AG09319 (cell line): ENCODE measurements around the gene PITPNC1.

Experiments used
- DNase-seq: peaks from one replicate; pipeline ENCODE4 v3.0.0-alpha.2; 2010; ENCODE audit warnings: low read depth; ENCODE audit errors: extremely low read depth
- CTCF ChIP-seq: IDR thresholded peaks from 2 replicates; pipeline ENCODE4 v1.5.1; 2011; ENCODE audit warnings: low read depth, mild to moderate bottlenecking, inconsistent platforms, low read length, moderate library complexity

The PITPNC1 gene

GRCh38 chr17:67439269-67439668 lies 62.2 kb downstream of the PITPNC1 start:
- no peak for TF ChIP-seq CTCF
- DNase-seq, result no peak

DNA sequence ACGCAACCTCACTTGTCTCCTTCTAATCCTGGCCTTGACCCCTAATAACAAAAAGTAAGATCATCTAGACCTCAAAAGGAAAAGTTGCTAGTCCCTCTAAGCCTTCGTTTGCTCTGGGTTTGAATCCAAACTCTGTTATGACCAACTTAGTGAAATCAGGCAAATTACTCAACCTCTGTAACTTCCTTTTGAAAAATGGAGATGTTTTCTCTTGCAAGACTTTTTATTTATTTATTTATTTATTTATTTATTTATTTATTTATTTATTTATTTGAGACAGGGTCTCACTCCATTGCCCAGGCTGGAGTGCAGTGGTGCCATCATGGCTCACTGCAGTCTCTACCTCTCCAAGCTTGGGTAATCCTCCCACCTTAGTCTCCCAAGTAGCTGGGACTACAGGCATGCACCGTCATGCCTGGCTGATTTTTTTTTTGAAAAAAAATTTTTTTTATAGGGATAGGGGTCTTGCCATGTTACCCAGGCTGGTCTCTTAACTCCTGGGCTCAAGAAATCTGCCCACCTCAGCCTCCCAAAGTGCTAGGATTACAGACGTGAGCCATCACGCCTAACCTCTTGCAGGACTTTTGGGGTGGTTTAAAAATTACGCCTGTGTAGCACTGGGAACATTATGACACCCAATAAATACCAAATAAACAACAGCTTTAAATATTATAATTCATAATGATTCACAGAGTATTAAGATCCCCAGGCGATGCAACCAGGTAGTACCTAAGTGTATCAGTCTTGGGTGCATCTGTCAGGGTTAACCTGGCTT lies 63.4 kb downstream of the PITPNC1 start:
- no peak for DNase-seq
- TF ChIP-seq CTCF, result no peak

DNA sequence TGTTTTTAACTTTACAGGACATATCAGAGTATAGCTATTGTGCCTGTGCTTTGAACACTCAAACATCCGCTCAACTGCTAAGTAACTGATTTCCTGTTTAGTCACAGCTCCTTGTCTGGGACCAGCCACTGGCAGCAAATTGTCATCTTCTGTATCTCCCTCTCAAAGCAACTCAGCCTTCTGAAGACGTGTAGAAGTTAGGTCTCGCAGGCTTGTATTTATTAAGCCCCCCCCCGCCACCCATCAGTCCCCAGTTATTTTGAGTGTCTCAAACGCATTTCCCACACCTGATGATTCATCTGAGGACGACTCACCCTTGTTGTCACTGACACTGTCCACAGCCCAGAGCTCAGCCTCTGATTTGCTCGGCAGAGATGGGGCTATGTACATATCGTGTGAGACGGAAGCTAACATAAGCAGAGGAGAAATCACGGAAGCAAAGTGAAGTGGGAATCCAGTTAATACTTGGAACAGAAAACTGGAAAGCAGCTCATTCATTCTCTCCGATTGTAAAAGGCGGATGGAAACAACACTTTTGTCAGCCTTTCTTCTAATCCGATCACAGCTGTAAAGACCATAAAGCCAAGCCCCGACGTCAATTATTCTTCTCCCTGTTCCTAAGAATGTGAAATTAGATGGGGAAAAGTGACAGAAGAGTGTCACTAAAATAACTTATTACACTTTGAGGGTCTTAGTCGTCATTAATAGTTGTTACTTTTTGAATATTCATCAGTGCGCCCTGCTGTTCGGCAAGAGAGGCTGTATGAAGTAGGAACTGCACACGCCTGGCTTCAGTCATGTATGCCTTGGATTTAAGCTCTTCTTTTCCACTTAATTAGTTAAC lies 64.2 kb downstream of the PITPNC1 start:
- TF ChIP-seq CTCF, result no peak
- no peak for DNase-seq

DNA sequence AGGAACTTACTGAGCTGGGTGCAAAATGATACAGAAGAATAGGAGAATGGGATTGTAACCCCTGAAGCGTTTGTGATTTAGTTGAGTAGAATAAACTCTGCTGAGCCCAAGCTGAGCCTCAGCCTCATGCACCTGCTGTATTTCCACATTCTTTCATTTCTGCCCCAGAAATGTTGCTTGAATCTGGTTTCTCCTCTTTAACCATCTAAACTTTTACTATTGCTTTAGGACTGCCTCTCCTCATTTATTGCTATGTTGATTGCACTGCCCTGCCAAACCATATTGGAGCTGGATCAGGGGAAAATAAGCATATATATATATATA lies 64.8 kb downstream of the PITPNC1 start:
- DNase-seq, result no peak
- no peak for TF ChIP-seq CTCF

GRCh38 chr17:67442787-67443624 lies 65.9 kb downstream of the PITPNC1 start:
- no peak for TF ChIP-seq CTCF
- DNase-seq, result no peak

GRCh38 chr17:67443931-67444595 lies 67.0 kb downstream of the PITPNC1 start:
- DNase-seq, result peak; percentile 7
- no peak for TF ChIP-seq CTCF
